NCI-H526 treated with DMSO at 0.1 percent for 48 hours (cell line): ENCODE measurements around the gene PMVK.

Experiments
- DNase-seq: peaks from one replicate; lab custom pipeline; 2025; lab: John Stamatoyannopoulos, UW

The PMVK gene

DNA sequence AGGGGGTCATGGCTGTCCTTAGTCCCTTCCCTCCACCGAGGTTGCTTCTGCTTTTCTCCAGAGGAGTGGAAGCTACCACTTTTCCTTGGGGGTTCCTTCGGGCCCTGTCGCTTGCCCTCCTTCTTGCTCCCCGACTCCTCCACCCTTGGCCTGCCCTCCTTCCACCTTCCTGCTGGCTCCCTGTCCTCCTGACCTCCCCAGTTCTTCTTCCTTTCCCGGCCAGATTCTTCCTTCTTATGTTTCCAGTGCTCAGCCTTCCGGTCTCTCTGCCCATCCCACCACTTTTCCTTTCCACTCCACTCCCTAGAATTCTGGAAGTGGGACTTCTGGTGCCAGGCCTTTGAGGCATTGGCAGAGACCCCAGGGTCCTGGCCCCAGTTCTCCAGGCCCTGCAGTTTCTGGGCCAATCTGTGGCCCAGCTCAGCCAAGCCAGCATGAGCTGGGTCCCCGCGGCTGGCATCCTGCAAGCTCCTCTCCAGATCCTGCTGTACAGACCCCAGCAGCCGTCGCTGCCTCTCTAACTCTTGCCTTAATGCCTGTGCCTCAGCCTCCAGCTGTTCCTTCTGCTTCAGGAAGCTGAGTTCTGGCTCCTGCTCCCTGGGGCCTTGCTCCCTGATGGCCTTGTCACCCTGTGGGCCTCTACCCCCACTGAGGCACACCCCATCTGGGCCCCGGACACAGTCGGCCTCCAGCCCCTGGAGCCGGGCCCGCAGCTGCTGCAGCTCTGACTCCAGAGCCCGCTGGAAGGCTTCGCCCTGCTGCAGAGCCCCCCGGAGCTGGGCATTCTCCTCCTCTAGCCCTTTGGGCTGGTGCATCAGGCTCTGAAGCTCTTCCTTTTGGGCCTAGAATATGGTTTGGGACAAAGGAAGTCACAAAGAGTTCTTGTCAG lies 9.7 kb upstream of the PMVK start:
- DNase-seq, result no peak

DNA sequence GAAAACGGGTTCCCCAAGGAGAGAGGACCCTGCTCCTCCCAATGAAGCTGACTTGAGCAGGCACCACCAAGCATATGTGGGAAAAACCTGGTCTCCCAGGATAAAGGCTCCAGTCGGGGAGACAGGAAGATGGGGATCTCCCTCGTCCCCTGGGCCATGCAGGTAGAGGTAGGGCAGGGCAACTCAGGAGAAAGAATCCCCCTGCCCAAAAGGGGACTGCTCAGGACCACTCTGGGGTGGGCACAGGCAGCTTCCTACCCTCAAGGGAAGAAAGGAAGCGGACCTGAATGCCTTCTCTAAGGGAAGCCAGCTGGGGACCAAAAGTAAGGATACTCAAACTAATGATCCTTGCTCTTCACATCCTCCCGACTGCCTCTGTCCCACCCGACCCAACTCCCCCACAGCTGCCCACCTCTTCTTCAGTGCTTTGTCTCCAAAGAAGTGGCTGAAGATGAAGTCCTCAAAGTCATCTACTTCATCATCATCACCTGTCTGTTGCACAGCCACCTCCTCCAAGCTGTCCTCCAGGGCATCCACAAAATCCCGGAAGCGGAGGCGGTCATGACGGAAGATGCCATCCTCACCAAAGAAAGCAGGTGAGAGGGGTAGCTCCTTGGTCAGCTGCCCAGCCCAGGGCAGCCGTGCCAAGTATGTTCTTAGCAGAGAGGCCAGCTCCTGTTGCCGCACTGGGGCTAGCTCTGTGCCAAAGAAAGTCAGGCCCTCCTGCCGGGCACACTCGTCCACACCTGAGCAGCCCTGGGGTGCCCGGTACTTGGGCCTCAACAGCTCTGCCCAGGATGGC lies 8.8 kb upstream of the PMVK start:
- DNase-seq, result no peak

DNA sequence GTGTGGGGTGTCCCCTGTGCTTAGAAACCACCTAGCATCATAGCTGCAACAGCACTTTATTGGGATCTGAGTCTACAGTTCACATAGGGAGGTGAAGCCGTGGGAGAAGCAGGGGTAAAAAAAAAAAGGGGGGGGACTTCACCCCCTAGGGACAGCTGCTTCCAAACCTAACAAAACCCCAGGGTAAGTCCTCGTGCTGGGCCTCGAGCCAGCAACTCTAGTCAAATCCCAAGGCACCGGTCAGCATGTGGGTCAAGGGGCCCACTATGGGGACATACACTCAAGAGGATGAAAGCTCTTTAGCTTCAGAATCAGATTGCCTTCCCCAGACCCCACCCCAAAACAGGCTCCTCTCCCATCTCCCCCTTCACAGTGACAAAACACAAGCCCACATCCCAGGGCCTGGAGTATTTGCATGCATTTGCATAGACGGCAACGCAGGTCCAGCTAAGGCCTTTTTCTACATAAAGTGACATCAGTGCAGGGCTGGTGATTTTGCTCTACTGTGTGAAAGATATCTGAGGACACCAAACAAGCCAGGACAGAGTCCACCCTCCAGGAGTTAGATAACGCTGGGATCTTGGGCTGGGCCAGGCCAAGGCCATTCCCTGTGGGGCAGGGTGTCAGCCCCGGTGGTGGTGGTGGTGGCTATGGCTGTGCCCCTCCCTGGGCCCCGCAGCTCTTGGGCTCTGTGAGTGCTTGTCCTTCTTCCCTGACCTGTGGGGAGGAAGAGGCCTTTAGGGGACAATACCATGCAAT lies 8.1 kb upstream of the PMVK start:
- DNase-seq, result peak; percentile 99

DNA sequence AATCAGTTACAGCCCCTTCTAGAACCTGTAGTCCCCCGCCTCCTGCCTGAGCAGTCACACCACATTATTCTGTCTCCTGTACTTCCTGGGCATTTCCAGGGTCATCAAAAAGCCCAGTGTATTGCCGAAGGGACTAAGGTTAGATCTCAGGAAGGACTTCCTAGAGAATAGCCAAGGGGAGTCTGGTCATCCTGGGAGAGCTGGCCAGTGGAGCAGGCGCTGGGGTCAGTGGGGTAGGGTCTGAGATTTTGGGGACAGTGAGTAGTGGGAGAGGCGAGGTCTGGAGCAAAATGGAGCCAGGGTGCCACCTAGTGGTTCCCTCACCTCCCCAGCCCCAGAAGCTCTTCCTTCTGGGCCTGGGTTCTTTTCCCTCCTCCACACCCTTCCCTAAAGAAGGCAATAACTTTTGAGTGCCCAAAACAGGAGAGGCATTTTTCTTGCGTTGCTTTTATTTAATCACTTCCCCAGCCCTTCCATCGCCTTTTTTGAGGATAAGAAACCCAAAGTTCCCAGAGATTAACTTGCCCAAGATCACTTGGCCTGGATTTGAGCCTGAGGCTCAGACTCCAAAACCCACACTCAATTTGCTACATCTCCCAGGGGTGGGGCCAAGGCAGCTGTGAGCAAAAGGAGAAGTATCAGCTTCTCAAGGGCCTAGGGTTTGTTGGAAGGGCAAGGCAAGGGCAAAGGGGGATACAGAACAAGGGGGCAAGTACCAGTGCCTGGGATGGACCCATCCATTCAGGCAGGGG lies 7.3 kb upstream of the PMVK start:
- DNase-seq, result peak; percentile 69

DNA sequence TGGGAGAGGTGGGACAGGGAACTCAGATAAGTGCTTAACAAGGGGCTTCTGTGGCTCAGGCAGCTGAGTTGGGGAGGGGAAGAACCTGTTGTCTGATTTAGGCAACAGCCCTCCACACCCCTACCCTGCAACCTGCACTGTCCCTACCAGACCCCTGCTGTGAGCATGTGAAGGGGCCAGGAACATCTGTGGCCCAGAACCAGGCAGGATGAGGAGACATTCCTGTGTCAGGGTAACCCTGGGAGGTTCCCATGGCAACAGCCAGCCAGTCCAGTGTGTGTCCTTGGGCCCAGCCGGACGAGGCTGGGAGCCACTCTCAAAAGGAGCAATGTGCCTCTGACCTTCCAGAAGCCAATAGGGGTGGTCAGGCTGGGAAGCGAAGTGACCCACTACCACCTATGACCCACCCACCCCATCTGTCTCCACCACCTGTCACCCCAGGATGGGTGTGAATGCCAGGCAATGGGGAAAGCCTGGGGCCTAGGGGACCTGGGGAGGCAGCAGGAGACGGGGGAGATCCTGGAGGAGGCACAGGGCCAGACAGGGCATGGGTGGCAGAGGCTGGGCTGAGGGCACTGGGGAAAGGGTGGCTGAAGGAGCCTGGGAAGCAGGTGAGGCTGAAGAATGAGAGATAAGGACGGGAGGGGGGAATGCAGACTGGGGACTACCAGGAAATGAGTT lies 5.0 kb upstream of the PMVK start:
- DNase-seq, result no peak

DNA sequence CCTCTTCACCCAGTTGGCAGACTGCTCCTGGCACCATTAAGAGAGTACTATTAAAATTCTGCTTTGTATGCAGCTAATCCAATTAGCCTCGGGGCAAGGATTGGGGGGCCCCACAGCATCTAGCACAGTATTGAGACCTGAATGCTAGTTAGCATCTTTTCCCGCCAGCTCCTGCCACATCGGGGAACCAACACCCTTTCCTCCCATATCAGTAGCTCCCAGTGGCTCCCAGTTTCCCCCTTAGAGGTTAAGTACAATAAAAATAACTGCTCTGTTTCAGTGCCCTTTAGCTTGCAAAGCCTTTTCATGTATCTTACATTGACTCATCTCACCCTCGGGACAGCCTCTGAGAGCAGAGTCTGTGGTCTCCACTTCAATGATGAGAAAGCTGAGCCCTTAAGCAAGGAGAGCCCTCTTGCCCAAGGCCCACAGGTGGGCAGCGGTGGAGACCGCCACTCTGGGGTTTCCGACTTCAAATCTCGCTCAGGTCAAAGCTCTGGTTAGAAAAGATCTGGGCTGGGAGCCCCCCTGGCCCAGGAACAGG lies 4.2 kb upstream of the PMVK start:
- DNase-seq, result no peak

DNA sequence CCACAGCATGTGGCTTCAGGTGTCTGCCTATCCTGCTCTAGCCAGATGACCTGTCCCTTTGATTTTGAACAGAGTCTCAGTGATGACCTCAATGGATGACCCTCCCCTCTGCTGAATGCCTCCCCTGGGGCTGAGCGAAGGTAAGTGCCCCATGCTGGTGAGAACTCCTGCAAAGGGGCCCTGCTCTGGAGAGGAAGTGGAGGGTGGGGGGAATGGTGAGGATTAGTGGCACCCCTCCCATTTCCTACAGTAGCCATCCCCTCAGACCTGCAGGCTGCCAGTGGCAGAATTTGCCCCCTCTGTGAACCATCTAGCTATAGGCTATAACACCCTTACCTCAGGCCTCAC lies 3.7 kb upstream of the PMVK start:
- no peak for DNase-seq

DNA sequence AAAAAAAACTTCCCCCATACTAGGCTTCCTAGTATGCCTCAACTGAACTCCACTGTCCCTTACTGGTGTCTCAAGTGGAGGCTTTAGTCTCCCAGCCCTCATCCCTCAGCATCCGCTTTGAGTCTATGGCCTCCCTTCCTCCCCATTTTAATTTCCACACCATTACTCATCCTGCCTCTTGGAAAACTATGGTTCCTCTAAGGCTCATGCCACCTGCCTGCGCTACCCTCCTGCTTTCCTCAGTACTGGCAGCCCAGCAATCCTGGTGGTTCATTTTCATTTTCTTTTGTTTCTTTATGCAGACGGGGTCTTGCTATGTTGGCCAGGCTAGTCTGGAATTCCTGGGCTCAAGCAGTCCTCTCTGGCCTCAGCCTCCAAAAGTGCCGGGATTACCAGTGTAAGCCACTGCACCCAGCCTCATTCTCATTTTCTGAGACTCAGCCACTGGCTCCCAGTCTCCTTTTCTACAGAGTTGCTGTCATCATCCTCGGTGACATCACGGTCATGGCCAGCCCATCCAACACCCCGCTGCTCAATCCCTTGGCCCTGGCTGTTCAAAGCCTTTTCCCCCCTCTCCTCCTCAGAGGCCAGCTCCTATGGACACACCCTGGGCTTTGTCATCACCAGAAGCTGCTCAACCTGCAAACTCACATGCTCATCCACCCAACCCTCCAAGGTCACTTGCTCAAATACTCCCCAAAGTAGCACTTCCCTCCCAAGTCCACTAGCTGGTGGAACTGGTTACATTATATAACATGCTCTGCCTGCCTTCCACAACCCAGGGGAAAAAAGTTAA lies 2.3 kb upstream of the PMVK start:
- DNase-seq, result no peak

DNA sequence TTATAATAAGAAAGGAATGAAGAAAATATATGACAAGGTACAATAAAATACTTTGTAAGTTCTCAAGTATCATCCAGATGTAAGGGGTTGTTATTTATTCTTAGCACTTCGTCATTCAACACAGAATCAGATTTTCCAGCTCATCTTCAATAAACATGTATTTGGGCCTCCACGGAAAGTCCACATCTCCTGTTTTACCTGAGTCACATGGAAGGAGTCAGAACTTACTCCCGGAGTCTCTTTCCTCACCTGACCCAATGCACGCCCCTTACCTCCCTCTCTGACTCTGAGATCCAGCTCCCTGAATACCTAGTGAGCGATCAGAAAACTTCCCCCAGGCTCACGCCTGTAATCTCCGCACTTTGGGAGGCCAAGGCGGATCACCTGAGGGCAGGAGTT lies 1.5 kb upstream of the PMVK start:
- DNase-seq, result no peak

DNA sequence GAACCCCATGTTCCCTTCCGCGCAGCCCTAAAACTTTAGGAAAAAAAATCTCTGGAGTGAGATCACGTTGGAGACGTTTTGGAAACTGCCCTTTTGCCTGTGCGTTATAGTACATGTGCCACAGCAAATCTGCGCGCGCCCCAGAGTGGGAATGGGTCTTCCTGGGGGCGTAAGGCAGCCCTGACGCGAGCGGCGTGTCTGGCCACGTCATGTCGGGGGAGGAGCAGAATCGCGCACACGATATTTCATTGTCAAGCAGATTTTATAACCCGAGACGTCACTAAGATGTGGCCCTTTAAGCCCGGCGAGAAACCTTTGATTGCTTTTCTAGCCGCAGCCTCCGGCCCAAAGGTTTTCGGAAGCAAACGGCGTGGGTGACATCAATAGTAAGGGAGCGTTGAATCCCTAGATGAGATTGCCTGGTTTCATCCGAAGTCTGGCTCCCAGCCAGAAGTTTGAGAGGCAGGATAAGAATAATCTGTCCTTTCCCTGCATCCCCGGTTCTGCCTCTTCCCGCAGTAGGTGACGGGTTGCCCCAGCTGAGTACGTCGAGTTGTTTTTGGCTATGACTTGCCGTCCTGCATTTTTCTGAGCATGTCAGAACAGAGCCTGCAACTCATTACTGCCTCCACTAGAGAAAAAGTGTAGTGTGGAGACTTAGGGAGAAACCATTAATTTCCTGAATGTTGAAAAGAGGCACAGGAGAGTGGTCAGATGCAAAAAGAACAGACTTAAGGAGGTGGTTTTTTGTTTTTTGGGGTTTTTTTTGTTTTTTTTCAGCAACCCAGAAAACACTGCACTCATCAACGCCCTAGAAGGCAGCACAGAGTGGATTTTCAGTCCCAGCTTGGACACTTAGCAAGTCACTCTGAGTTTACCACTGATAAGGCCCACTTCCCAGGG lies 817 bp upstream of the PMVK start:
- DNase-seq, result peak; percentile 99

DNA sequence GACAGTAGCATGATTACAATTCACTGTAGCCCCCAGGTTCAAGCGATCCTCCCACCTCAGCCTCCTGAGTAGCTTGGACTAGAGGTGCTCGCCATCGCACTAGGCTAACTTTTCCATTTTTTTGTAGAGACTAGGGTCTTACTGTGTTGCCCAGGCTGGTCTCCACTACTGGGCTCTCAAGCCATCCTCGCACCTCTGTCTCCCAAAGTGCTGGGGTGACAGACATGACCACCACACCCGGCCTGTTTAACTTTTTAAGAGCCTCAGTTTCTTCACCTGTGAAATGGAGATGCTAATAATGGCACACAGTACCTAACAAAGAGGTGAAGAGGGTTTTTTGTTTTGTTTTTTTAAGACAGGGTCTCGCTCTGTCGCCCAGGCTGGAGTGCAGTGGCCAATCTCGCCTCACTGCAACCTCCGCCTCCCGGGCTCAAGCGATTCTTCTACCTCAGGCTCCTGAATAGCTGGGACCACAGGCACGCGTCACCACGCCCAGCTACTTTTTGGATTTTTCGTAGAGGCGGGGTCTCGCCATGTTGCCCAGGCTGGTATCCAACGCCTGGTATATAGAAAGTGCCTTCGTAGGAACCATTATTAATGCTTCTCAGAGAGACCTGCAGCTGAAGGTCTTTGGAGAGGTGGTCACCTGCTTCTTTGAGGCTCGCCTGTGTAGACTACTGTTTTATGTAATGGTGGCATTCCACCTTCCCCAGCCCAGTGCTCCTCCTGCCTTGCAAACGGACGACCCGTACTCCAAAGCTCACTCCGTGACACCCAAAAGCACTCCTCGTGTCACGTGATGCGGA lies 567 bp downstream of the PMVK start:
- no peak for DNase-seq

DNA sequence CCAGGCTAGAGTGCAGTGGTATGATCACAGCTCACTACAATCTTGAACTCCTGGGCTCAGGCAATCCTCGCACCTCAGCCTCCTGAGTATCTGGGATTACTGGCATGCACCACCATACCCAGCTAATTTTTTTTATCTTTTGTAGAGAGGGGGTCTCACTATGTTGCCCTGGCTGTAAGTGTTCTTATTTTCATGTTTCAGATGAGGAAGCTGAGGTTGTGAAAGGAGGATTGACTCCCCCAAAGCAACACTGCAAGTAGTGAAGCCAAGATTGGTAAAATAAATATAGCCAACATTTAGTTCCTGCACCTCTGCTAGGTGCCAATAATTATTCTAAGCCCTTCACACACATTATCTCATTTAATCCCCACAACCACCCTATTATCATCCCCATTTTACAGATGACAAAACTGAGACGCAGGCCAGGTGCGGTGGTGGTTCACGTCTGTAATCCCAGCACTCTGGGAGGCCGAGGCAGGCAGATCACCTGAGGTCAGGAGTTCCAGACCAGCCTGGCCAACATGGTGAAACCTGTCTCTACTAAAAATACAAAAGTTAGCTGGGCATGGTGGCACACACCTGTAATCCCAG lies 2.1 kb downstream of the PMVK start:
- no peak for DNase-seq

DNA sequence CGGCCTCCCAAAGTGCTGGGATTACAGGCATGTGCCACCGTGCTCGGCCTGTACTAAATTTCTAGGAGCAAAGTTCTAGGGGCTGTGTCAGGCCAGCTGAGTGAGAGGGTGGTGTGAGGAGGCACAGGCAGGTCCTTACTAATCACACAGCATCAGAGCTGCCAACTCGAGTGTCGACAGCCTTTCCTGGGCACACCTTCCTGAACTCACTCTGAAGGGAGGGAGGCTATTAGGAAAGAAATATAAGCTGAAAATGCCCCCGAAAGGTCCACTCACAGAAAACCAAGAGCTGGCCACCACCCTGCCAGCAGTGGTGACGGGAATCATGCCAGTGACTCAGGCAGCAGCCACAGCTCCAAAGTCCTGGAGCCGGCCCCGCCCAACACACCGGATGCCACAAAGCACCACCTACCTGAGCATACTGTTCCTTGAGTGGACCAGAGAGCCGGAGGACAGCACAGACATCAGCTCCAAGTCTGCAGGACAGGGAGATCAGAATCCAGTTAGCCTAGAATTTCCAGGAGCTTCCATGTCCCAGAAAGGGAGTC lies 4.5 kb downstream of the PMVK start:
- no peak for DNase-seq

DNA sequence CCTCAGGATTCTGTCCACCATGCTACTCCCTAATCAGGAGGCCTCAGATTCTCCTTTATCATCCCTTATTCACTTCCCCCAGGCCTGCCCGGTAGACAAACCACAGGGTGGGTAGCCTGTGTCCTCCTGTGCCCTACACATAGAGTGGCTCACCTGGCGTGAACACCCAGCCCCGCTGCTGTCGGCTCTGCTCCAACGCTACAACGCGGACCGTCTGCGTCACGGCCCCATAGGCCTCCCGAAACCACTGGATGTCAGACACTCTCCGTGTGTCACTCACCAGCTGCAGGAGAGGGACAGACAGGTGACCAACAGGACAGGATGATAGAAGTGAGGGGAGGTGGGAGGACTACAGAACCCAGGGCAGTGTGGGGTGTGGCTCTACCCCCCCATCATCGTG lies 10.3 kb downstream of the PMVK start:
- DNase-seq, result no peak

DNA sequence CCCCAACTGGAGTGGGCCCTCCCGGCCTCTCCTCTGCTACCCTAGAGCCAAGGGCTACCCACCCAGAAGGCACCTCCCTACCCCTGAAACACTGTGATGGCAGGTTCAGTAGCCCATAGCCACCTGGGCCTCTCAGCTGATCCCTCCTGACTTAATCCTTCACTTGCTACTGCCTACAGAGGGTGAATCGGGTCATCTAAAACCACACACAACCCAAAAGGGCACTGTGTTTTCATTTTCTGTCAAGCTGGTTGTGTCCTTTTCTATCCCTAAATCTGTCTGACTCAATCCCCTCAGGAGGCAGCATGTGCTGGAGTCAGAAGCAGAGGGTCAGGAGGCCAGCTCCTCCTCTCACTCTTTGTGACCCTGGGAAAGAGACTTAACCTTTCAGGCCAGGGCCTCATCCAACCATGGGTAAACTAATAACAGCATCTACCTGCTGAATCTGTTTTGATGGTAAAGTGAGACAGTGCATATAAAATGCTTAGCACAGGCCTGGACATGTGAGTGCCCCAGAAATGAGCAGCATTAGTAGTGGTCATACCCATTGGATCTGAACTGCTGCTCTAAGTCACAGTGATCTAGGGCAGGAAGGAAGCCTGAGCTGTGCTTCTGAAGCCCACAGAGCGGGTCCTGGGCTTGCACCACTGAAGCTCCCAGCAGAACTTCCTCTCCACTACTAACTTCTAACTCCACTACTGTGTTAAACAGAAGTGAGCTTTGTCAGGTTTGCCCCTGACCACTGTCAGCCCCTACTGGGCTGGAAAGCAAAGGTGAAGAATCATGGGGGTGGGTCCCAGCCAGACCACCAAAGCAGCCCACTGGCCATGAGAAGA lies 11.0 kb downstream of the PMVK start:
- no peak for DNase-seq

DNA sequence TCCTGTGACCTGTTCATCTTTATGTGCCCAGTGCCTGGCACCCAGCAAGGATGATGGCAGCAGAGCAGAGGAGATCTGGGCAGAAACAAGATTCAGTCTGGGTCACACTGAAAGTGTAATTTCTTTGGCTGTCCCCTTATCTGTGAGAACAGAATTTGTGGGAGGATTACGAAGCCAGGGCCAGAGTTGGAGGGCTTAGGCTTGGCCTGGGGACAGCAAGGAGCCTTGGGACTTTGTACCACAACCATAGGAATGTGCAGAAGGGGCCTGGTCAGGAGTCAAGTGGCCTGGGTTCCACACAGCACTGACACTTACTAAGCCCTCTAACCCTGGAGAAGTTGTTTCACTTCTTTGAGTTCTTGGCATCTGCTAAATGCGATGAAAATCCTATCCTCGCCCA lies 12.8 kb downstream of the PMVK start:
- no peak for DNase-seq

DNA sequence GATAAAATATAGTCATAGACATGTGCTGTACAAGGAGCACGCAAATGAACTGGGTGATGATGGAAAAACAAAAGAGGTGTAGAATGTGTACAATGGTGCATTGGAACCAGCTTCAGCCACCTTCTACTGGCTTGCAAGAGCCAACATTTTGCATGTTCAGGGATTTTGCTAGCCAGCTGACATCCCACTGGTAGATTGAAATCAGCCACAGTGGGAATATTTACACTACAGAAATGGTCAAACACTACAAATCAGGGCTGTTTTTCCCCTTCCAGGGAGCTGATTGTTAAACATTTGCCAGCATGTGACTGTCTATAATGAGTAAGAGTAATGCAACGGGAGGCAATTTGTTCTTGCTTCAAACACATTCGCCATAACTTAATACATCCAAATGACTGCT lies 23.2 kb downstream of the PMVK start:
- DNase-seq, result no peak
